ENCODE measurements around the gene LGALS3BP. TPM values are rescaled to one million over a fixed set of nuclear protein-coding genes. Genes with fewer than 3 reads are reported as not detected.

The LGALS3BP gene
- polyA plus RNA-seq, 4 donors: 181 to 361 (median 290) TPM

GRCh38 chr17:78933025-78933958, 46.4 kb downstream of the LGALS3BP start:
- WGBS, 3 donors: 68 to 79% (median 75%) methylated on average over 17 to 18 of the region's 18 CpGs
- DNase-seq (peak in 1 of 2 donors; percentile 27), FAIRE-seq (no peak)
- Histone ChIP-seq H3K27ac (ENCODE audit: low read depth in 1 of 3, low read length in 2 of 3) (peak overlapping the region in 2 of 3 donors; percentile 66 to 81), H3K4me3 (ENCODE audit: low read depth in 1 of 3, low read length in 3 of 3) (no peak overlapping the region), H3K9me3 (ENCODE audit: control insufficient read depth in 2 of 2, insufficient read depth in 1 of 2, low read depth in 1 of 2, low read length in 1 of 2) (no peaks in the 10 kb centered on the region), H3K36me3 (ENCODE audit: control insufficient read depth in 3 of 3, insufficient read depth in 2 of 3, low read depth in 1 of 3, low read length in 3 of 3) (no peaks in the 10 kb centered on the region), H3K27me3 (ENCODE audit: control insufficient read depth in 3 of 3, insufficient read depth in 3 of 3, low read length in 3 of 3) (peaks cover 0 to 8% (median 0%) of the 10 kb centered on the region in 3 donors), H3K4me1 (ENCODE audit: control insufficient read depth in 3 of 3, insufficient read depth in 2 of 3, low read depth in 1 of 3, low read length in 2 of 3) (peaks cover 0 to 21% (median 0%) of the 10 kb centered on the region in 3 donors)

- Histone ChIP-seq H3K27ac (ENCODE audit: low read depth in 1 of 3, low read length in 2 of 3) (no peak overlapping the region), H3K27me3 (ENCODE audit: control insufficient read depth in 3 of 3, insufficient read depth in 3 of 3, low read length in 3 of 3) (peaks cover 0 to 8% (median 0%) of the 10 kb centered on the region in 3 donors), H3K4me3 (ENCODE audit: low read depth in 1 of 3, low read length in 3 of 3) (no peak overlapping the region), H3K4me1 (ENCODE audit: control insufficient read depth in 3 of 3, insufficient read depth in 2 of 3, low read depth in 1 of 3, low read length in 2 of 3) (peaks cover 0 to 19% (median 0%) of the 10 kb centered on the region in 3 donors), H3K36me3 (ENCODE audit: control insufficient read depth in 3 of 3, insufficient read depth in 2 of 3, low read depth in 1 of 3, low read length in 3 of 3) (no peaks in the 10 kb centered on the region), H3K9me3 (ENCODE audit: control insufficient read depth in 2 of 2, insufficient read depth in 1 of 2, low read depth in 1 of 2, low read length in 1 of 2) (no peaks in the 10 kb centered on the region)
- DNase-seq: no peak
- FAIRE-seq: no peak
- WGBS, 3 donors: 27 to 60% (median 41%) methylated on average over 29 to 31 of the region's 31 CpGs
Measured at GRCh38 chr17:78929908-78930775, 49.6 kb downstream of the LGALS3BP start.

- peaks cover 2 to 15% (median 3%) of the 10 kb centered on the region in 3 donors for H3K4me1 ChIP-seq (ENCODE audit: control insufficient read depth in 3 of 3, insufficient read depth in 2 of 3, low read depth in 1 of 3, low read length in 2 of 3)
- FAIRE-seq (no peak), DNase-seq (peak in 1 of 2 donors; percentile 52)
- peaks cover 0 to 11% (median 0%) of the 10 kb centered on the region in 3 donors for H3K36me3 ChIP-seq (ENCODE audit: control insufficient read depth in 3 of 3, insufficient read depth in 2 of 3, low read depth in 1 of 3, low read length in 3 of 3)
- H3K27me3 ChIP-seq (ENCODE audit: control insufficient read depth in 3 of 3, insufficient read depth in 3 of 3, low read length in 3 of 3): peaks cover 0 to 6% (median 0%) of the 10 kb centered on the region in 3 donors
- 27 to 38% (median 35%) methylated on average over 32 to 33 of the region's 33 CpGs for WGBS, 3 donors
- peak overlapping the region; percentile 59 to 79 (median 70) for H3K4me3 ChIP-seq (ENCODE audit: low read depth in 1 of 3, low read length in 3 of 3)
- no peaks in the 10 kb centered on the region for H3K9me3 ChIP-seq (ENCODE audit: control insufficient read depth in 2 of 2, insufficient read depth in 1 of 2, low read depth in 1 of 2, low read length in 1 of 2)
- H3K27ac ChIP-seq (ENCODE audit: low read depth in 1 of 3, low read length in 2 of 3): peak overlapping the region in 2 of 3 donors; percentile 87 to 90
Measured at GRCh38 chr17:78925662-78926555, 53.8 kb downstream of the LGALS3BP start.

- Histone ChIP-seq H3K4me1 (ENCODE audit: control insufficient read depth in 3 of 3, insufficient read depth in 2 of 3, low read depth in 1 of 3, low read length in 2 of 3) (peaks cover 2 to 22% (median 3%) of the 10 kb centered on the region in 3 donors), H3K4me3 (ENCODE audit: low read depth in 1 of 3, low read length in 3 of 3) (peak within 1 kb of the TSS; percentile 59 to 79 (median 70)), H3K9me3 (ENCODE audit: control insufficient read depth in 2 of 2, insufficient read depth in 1 of 2, low read depth in 1 of 2, low read length in 1 of 2) (no peaks in the 10 kb centered on the region), H3K27ac (ENCODE audit: low read depth in 1 of 3, low read length in 2 of 3) (peak within 1 kb of the TSS; percentile 59 to 90 (median 87)), H3K27me3 (ENCODE audit: control insufficient read depth in 3 of 3, insufficient read depth in 3 of 3, low read length in 3 of 3) (peaks cover 0 to 6% (median 0%) of the 10 kb centered on the region in 3 donors), H3K36me3 (ENCODE audit: control insufficient read depth in 3 of 3, insufficient read depth in 2 of 3, low read depth in 1 of 3, low read length in 3 of 3) (peaks cover 0 to 12% (median 0%) of the 10 kb centered on the region in 3 donors)
- DNase-seq (peak; percentile 64 to 89), FAIRE-seq (no peak)
- WGBS, 3 donors: 0 to 3% (median 1%) methylated on average over 5 to 52 of the region's 52 CpGs
Measured at GRCh38 chr17:78925234-78925633, 54.5 kb downstream of the LGALS3BP start, which contains the start of gene TIMP2. TIMP2 (minus strand) TSS chr17:78925387; CDS start chr17:78925088, 299 bp downstream.

- H3K36me3 ChIP-seq (ENCODE audit: control insufficient read depth in 3 of 3, insufficient read depth in 2 of 3, low read depth in 1 of 3, low read length in 3 of 3): peaks cover 0 to 14% (median 0%) of the 10 kb centered on the region in 3 donors
- H3K9me3 ChIP-seq (ENCODE audit: control insufficient read depth in 2 of 2, insufficient read depth in 1 of 2, low read depth in 1 of 2, low read length in 1 of 2): no peaks in the 10 kb centered on the region
- peaks cover 0 to 6% (median 0%) of the 10 kb centered on the region in 3 donors for H3K27me3 ChIP-seq (ENCODE audit: control insufficient read depth in 3 of 3, insufficient read depth in 3 of 3, low read length in 3 of 3)
- peaks cover 2 to 28% (median 3%) of the 10 kb centered on the region in 3 donors for H3K4me1 ChIP-seq (ENCODE audit: control insufficient read depth in 3 of 3, insufficient read depth in 2 of 3, low read depth in 1 of 3, low read length in 2 of 3)
- FAIRE-seq: no peak
- H3K27ac ChIP-seq (ENCODE audit: low read depth in 1 of 3, low read length in 2 of 3): peak overlapping the region; percentile 59 to 81 (median 64)
- 0 to 2% (median 1%) methylated on average over 35 to 64 of the region's 64 CpGs for WGBS, 3 donors
- peak overlapping the region; percentile 53 to 79 (median 70) for H3K4me3 ChIP-seq (ENCODE audit: low read depth in 1 of 3, low read length in 3 of 3)
- DNase-seq: peak in 1 of 2 donors; percentile 51
Measured at GRCh38 chr17:78924481-78925151, 55.1 kb downstream of the LGALS3BP start.

- peaks cover 0 to 4% (median 0%) of the 10 kb centered on the region in 3 donors for H3K27me3 ChIP-seq (ENCODE audit: control insufficient read depth in 3 of 3, insufficient read depth in 3 of 3, low read length in 3 of 3)
- peak overlapping the region; percentile 53 to 79 (median 70) for H3K4me3 ChIP-seq (ENCODE audit: low read depth in 1 of 3, low read length in 3 of 3)
- FAIRE-seq: no peak
- peak overlapping the region; percentile 59 to 81 (median 64) for H3K27ac ChIP-seq (ENCODE audit: low read depth in 1 of 3, low read length in 2 of 3)
- peak; percentile 89 to 93 for DNase-seq
- H3K4me1 ChIP-seq (ENCODE audit: control insufficient read depth in 3 of 3, insufficient read depth in 2 of 3, low read depth in 1 of 3, low read length in 2 of 3): peaks cover 2 to 28% (median 3%) of the 10 kb centered on the region in 3 donors
- 1 to 5% (median 2%) methylated on average over 28 of the region's 28 CpGs for WGBS, 3 donors
- H3K9me3 ChIP-seq (ENCODE audit: control insufficient read depth in 2 of 2, insufficient read depth in 1 of 2, low read depth in 1 of 2, low read length in 1 of 2): no peaks in the 10 kb centered on the region
- peaks cover 0 to 17% (median 0%) of the 10 kb centered on the region in 3 donors for H3K36me3 ChIP-seq (ENCODE audit: control insufficient read depth in 3 of 3, insufficient read depth in 2 of 3, low read depth in 1 of 3, low read length in 3 of 3)
Measured at GRCh38 chr17:78923660-78924453, 55.9 kb downstream of the LGALS3BP start.

Measured in small intestine (tissue), 7 donors.